Brain microvascular endothelial cell (primary cell): Measurements from ENCODE around the gene ZBTB20.

Experiments used
- DNase-seq: peaks from one replicate; pipeline ENCODE4 v3.0.0-alpha.2; 2020
- H3K27ac ChIP-seq: fragments of 250-450 bp; sonication (Bioruptor Pico); 2 replicates; pipeline ENCODE4 v1.5.1; 2020; ENCODE audit warnings: mild to moderate bottlenecking, moderate library complexity
- H3K27me3 ChIP-seq: fragments of 250-450 bp; sonication (Bioruptor Pico); replicated peaks from 2 replicates; pipeline ENCODE4 v1.5.1; 2020; ENCODE audit warnings: mild to moderate bottlenecking
- H3K36me3 ChIP-seq: fragments of 250-450 bp; sonication (Bioruptor Pico); replicated peaks from 2 replicates; pipeline ENCODE4 v1.5.1; 2020; ENCODE audit warnings: mild to moderate bottlenecking
- H3K4me3 ChIP-seq: 2 replicates; pipeline ENCODE4 v1.5.1; 2011; ENCODE audit warnings: low read depth, mild to moderate bottlenecking, control low read depth, low read length, moderate library complexity
- in situ Hi-C: cut with HindIII; loops from 2 replicates; pipeline ENCODE4 v1.10.0; 2017; ENCODE audit warnings: low sequenced_read_pairs, low pct_ligation_motif_present
- TF ChIP-seq, protein P1 (sequence below): IDR thresholded peaks from 2 replicates; pipeline ENCODE4 v1.5.1; 2011; ENCODE audit warnings: low read depth, mild to moderate bottlenecking, moderate library complexity, low read length, control low read depth, inconsistent platforms; ENCODE audit errors: missing control alignments

Gene ZBTB20

DNA sequence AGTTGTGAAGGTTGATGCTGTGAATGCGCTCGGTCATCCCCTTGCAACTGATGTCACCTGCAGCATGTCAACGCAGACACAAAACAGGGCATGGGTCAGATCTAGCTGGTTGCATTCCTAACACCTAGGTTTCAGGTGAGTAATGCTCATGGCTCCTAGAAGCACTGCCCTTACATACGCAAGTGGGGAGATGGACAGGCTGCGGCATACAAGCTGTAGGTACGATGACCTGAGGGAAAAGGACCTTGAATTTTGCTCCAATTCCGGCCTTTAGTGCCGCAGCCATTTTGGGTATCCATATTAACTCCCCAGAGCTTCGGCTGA lies 795.3 kb downstream of the ZBTB20 start:
- no peak overlapping the region for H3K4me3 ChIP-seq
- H3K27ac ChIP-seq = no peak overlapping the region
- in situ Hi-C loops = no loop called here
- no peaks in the 10 kb centered on the region for H3K36me3 ChIP-seq
- TF ChIP-seq, protein P1, sequence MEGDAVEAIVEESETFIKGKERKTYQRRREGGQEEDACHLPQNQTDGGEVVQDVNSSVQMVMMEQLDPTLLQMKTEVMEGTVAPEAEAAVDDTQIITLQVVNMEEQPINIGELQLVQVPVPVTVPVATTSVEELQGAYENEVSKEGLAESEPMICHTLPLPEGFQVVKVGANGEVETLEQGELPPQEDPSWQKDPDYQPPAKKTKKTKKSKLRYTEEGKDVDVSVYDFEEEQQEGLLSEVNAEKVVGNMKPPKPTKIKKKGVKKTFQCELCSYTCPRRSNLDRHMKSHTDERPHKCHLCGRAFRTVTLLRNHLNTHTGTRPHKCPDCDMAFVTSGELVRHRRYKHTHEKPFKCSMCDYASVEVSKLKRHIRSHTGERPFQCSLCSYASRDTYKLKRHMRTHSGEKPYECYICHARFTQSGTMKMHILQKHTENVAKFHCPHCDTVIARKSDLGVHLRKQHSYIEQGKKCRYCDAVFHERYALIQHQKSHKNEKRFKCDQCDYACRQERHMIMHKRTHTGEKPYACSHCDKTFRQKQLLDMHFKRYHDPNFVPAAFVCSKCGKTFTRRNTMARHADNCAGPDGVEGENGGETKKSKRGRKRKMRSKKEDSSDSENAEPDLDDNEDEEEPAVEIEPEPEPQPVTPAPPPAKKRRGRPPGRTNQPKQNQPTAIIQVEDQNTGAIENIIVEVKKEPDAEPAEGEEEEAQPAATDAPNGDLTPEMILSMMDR = no peak
- no peaks in the 10 kb centered on the region for H3K27me3 ChIP-seq
- no peak for DNase-seq

DNA sequence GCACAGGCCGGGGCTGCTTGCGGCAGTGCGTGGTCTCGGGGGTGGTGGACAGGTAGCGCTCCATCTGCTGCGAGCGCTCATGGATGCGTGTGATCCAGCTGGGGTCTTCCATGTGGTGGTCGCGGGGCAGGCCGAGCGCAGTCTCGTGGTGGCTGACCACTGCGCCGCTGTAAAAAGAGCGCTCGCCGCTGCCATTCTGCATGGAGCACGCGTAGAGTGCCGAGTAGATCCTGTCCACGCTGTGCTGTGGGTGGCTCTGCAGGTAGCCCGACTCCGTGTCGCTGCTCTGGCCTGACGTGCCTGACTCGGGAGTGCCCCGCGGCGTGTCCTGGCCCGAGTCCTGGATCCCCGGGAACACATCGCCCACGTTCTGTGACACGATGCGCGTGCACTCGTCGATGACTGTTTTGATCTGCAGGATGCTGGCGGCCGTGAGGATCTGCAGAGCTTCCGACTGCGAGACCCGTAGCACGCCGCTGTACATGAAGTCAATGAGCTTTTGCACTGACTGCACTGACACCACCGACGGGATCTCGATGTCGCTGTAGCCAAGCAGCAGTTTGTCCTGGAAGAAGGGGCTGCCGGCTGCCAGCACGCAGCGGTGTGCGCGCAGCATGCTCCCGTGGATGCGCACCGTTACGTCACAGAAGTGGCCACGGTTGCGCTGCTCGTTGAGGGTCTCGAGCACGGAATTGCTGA lies 795.8 kb downstream of the ZBTB20 start:
- Histone ChIP-seq H3K4me3 (no peak overlapping the region), H3K27ac (no peak overlapping the region), H3K27me3 (no peaks in the 10 kb centered on the region), H3K36me3 (no peaks in the 10 kb centered on the region)
- no peak for DNase-seq
- in situ Hi-C loops = no loop called here
- TF ChIP-seq, protein P1 = no peak

DNA sequence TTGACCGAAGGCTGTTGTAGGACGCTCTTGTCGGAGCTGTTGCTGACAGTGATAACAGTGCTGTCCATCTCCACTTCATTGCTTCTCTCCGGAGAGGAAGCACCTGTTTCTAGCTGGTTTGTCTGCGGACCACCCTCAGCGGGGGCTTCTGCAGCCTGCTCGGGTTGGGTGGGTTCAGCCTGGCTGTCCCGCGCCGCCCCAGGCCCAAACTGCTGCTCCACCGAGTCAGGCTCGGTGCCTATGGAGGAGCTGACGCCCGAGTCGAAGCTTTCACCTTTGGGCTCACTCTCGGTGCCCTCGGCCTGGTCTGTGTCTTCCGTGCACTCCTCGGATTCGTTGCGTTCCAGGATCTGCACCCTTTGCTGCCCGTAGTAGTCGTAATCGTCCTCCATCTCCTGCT lies 796.4 kb downstream of the ZBTB20 start:
- Histone ChIP-seq H3K36me3 (no peaks in the 10 kb centered on the region), H3K27me3 (no peaks in the 10 kb centered on the region), H3K4me3 (no peak overlapping the region), H3K27ac (no peak overlapping the region)
- TF ChIP-seq, protein P1 = no peak
- in situ Hi-C loops = no loop called here
- no peak for DNase-seq

DNA sequence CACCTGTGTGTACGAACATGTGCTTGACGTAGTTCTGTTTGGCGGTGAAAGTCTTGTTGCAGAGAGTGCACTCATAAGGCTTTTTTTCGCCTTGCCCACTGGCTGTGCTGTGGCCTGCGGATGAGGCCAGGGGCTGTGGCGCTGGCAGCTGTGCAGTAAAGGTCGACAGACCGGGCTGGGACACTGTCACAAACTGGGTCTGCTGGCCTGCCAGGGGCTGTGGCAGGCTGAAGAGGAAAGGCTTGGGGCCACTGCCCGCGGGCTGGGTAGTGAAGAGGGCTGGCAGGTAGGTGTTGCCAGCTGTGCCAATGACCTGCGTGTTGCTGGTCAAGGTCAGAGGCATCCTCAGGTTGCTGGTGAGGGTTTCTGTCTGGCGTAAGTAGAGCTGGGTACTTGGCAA lies 796.8 kb downstream of the ZBTB20 start:
- Histone ChIP-seq H3K27ac (no peak overlapping the region), H3K36me3 (no peaks in the 10 kb centered on the region), H3K27me3 (no peaks in the 10 kb centered on the region), H3K4me3 (no peak overlapping the region)
- no peak for DNase-seq
- TF ChIP-seq, protein P1 = no peak
- in situ Hi-C loops = no loop called here

DNA sequence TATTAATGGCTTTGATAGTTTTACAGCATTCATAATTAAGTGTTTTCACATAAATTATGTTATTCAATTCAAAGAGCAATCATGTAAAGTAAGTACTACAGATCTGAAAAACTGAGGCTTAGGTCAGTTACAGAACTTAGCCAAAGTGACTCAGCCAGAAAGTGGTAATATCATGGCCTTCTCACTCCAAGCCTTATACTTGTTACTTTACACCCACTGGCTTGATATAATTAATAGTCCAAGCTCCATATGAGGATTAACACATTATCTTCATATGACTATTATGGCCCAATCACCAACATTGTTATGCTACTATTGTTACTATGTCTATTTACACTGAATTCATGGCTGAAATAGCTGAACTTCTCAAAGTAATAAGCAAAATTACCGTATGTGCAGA lies 802.6 kb downstream of the ZBTB20 start:
- no peaks in the 10 kb centered on the region for H3K27me3 ChIP-seq
- H3K36me3 ChIP-seq = no peaks in the 10 kb centered on the region
- no peak overlapping the region for H3K27ac ChIP-seq
- no peak for DNase-seq
- TF ChIP-seq, protein P1 = no peak
- no peak overlapping the region for H3K4me3 ChIP-seq
- in situ Hi-C loops = no loop called here
